OCI-LY3 (cell line): ENCODE data around the gene GGA3.

ENCODE experiments used
- H2AFZ ChIP-seq: fragments of 200-600, 300-600 bp; shearing (Covaris generic); 2 replicates; pipeline ENCODE4 v1.6.0; 2014; ENCODE audit warnings: antibody characterized with exemption, low read depth, low read length
- H3K27ac ChIP-seq: fragments of 200-600, 300-600 bp; sonication (generic); 2 replicates; pipeline ENCODE4 v1.5.1; 2014; ENCODE audit warnings: mild to moderate bottlenecking, low read length, moderate library complexity, mixed read lengths
- H3K27me3 ChIP-seq: fragments of 200-600, 300-600 bp; sonication (generic); 2 replicates; pipeline ENCODE4 v1.6.1; 2014; ENCODE audit warnings: low read depth, low read length, mixed read lengths
- H3K36me3 ChIP-seq: fragments of 200-600, 300-600 bp; sonication (generic); replicated peaks from 2 replicates; pipeline ENCODE3; 2014; ENCODE audit warnings: low read depth, low read length, mixed read lengths
- H3K4me1 ChIP-seq: fragments of 300-600, 200-600 bp; sonication (generic); 2 replicates; pipeline ENCODE4 v1.6.1; 2014; ENCODE audit warnings: low read length, mixed read lengths
- H3K4me2 ChIP-seq: fragments of 200-600, 300-600 bp; sonication (generic); 2 replicates; pipeline ENCODE4 v1.6.1; 2014; ENCODE audit warnings: low read length, mixed read lengths
- H3K4me3 ChIP-seq: fragments of 300-600, 200-600 bp; sonication (generic); 2 replicates; pipeline ENCODE4 v1.5.1; 2014; ENCODE audit warnings: antibody characterized with exemption, mild to moderate bottlenecking, low read length, moderate library complexity
- H3K79me2 ChIP-seq: fragments of 300-600, 200-600 bp; shearing (Covaris generic); 2 replicates; pipeline ENCODE4 v1.6.1; 2014; ENCODE audit warnings: mild to moderate bottlenecking, low read length, mixed read lengths
- H3K9ac ChIP-seq: fragments of 300-600, 200-600 bp; shearing (Covaris generic); 2 replicates; pipeline ENCODE4 v1.6.0; 2014; ENCODE audit warnings: mild to moderate bottlenecking, low read length, moderate library complexity
- H3K9me3 ChIP-seq: fragments of 200-600, 300-600 bp; shearing (Covaris generic); 2 replicates; pipeline ENCODE4 v1.6.1; 2014; ENCODE audit warnings: low read length, mixed read lengths; ENCODE audit not compliant: insufficient read depth
- H4K20me1 ChIP-seq: fragments of 200-600, 300-600 bp; sonication (generic); 2 replicates; pipeline ENCODE4 v1.6.1; 2016; ENCODE audit warnings: low read length, mixed read lengths; ENCODE audit not compliant: insufficient read depth
- EZH2phosphoT487 ChIP-seq: fragments of 200-600 bp; shearing (Covaris generic); IDR thresholded peaks from 2 replicates; pipeline ENCODE4 v1.6.1; 2018; ENCODE audit warnings: antibody characterized with exemption, mixed run types, low read depth
- TF ChIP-seq, protein P1 (sequence below): fragments of 200-600, 300-600 bp; sonication (generic); IDR thresholded peaks from 2 replicates; pipeline ENCODE4 v1.5.1; 2014; ENCODE audit warnings: antibody characterized with exemption, low read length, low read depth

The GGA3 gene

DNA sequence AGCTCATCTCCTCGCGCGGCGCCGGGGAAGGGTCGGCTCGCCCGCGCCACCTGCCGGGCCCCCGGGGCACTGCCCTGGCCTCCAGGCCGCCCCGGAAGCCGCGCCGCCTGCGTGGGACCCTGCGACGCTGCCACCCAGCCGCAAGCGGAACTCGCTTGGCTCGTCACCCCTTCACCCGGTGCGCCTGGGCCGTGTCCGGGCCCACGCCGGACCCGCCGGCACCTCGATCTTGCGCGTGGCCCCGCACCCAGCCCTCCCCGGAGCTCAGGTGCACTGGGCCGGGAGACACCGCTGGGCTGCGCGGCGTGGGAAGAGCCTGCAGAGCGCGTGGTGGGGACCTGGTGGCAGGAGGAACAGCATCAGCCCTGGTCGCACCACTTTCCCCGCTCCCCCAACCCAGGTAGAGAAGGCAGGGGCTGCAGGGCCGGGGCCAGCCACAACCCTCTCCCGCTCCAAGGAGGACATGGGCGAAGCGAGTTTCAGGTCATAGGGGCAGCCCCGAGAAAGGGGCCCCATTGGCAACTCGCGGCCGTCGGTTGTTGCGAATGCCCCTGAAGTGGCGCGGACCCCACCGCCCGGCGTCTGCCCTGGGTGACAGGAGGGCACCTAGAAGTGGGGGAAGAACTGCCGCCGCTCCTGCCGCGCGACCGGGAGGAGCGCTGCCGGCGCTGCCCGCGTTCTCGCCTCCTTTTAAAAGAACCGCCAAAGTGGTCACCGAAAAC lies 10.0 kb upstream of the GGA3 start:
- TF ChIP-seq, protein P1, sequence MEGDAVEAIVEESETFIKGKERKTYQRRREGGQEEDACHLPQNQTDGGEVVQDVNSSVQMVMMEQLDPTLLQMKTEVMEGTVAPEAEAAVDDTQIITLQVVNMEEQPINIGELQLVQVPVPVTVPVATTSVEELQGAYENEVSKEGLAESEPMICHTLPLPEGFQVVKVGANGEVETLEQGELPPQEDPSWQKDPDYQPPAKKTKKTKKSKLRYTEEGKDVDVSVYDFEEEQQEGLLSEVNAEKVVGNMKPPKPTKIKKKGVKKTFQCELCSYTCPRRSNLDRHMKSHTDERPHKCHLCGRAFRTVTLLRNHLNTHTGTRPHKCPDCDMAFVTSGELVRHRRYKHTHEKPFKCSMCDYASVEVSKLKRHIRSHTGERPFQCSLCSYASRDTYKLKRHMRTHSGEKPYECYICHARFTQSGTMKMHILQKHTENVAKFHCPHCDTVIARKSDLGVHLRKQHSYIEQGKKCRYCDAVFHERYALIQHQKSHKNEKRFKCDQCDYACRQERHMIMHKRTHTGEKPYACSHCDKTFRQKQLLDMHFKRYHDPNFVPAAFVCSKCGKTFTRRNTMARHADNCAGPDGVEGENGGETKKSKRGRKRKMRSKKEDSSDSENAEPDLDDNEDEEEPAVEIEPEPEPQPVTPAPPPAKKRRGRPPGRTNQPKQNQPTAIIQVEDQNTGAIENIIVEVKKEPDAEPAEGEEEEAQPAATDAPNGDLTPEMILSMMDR = peak; percentile 42
- TF ChIP-seq EZH2phosphoT487 = no peak
- Histone ChIP-seq H4K20me1 (no peaks in the 10 kb centered on the region), H3K9me3 (no peaks in the 10 kb centered on the region), H3K9ac (peak overlapping the region; percentile 79), H3K4me3 (peak overlapping the region; percentile 80), H3K79me2 (peaks cover 21% of the 10 kb centered on the region), H3K27ac (peak overlapping the region; percentile 66), H3K4me1 (peaks cover 25% of the 10 kb centered on the region), H3K36me3 (peaks cover 34% of the 10 kb centered on the region), H2AFZ (peak overlapping the region; percentile 22; the same call in 1 of the 2 replicates), H3K27me3 (no peaks in the 10 kb centered on the region), H3K4me2 (peak overlapping the region; percentile 96)

DNA sequence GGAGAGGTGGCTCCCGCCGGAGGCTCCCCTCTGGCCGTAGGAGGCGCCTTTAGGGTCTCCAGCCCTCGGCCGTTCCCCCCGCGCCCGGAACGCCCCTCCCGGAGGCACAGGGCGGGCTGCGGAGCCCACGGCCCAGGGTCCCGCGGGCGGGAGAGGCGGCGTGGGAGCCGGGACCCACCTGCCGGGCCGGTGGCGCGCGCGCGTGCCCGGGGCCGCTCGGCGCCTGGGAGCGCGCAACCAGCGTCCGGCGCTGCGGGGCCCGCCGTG lies 9.5 kb upstream of the GGA3 start, which contains the start of gene MIF4GD:
MIF4GD (minus strand) TSS at position 266 of the 267 bp plus-strand sequence. CDS start 1,036 bp downstream, outside the sequence.
- Histone ChIP-seq H4K20me1 (no peaks in the 10 kb centered on the region), H3K4me1 (peaks cover 25% of the 10 kb centered on the region), H2AFZ (peak within 1 kb of the TSS; percentile 35; the same call in 1 of the 2 replicates), H3K9ac (peak within 1 kb of the TSS; percentile 81), H3K79me2 (peaks cover 21% of the 10 kb centered on the region), H3K36me3 (peaks cover 39% of the 10 kb centered on the region), H3K27me3 (no peaks in the 10 kb centered on the region), H3K4me2 (peak within 1 kb of the TSS; percentile 96), H3K9me3 (no peaks in the 10 kb centered on the region), H3K4me3 (peak within 1 kb of the TSS; percentile 86), H3K27ac (peak within 1 kb of the TSS; percentile 66)
- TF ChIP-seq, protein P1 = no peak
- TF ChIP-seq EZH2phosphoT487 = no peak

DNA sequence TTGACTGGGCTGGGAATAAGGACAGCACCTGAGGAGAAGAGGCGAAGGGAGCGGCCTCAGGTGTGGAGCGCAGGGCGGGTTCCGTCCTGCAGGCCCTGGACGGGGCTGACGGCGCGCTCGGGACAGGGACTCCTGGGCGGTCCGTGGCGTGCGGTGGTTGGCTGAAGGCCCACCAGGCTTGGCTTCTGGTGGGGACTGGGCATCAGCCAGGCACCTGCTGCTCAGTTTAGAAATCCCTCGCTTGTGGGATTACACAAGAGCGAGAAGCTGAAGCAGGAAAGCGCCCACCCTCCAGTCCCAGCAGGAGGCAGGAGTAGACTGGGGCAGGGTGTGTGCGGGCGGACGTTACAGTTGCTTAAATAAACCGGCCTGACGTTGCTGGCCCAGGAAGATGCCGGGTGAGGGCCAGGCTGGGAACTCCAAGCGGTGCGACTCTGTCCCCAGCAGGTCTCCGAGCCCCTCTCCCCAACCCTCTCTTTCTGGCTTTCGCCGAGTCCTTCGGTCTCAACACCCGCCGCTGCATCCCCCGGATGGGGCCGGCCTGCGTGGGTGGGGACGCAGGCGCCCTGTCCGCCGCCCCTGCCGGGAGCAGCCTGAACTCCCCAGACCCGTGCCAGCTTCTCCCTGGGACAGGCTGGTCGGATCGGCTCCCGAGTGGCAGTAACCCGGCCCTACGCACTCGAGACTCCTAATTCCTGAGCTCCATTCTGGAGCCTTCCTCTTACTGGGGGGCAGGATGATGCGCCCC lies 9.0 kb upstream of the GGA3 start:
- Histone ChIP-seq H3K27ac (peak overlapping the region; percentile 54), H3K4me3 (peak overlapping the region; percentile 86), H4K20me1 (no peaks in the 10 kb centered on the region), H3K4me2 (peak overlapping the region; percentile 95), H3K36me3 (peaks cover 43% of the 10 kb centered on the region), H3K79me2 (peaks cover 21% of the 10 kb centered on the region), H3K4me1 (peaks cover 25% of the 10 kb centered on the region), H3K27me3 (no peaks in the 10 kb centered on the region), H3K9ac (peak overlapping the region; percentile 81), H3K9me3 (no peaks in the 10 kb centered on the region), H2AFZ (peak overlapping the region; percentile 35; the same call in 1 of the 2 replicates)
- no peak for TF ChIP-seq EZH2phosphoT487
- TF ChIP-seq, protein P1 = peak; percentile 34; the same call in 1 of the 2 replicates

DNA sequence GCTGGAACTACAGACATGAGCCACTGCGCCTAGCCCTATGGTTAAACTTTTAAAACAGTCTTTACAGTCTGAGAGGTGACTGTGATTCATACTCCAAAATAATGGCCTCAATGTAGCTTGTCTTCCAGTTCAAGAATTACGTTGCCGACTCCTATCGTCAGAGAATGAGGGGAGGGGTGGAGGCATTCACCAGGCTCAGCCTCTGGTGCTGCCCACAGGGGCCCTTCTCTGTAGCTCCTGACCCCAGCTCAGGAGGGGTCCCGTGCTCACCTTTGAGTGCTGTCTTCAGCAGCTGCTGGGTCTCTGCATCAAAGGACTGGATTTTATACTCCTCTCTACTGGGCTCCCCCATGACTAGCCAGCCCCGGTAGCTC lies 8.4 kb upstream of the GGA3 start:
- H3K27me3 ChIP-seq = no peaks in the 10 kb centered on the region
- no peaks in the 10 kb centered on the region for H4K20me1 ChIP-seq
- 0 out of 2 replicates have a peak overlapping the region, but pooled peaks have one; percentile 54 for H3K27ac ChIP-seq
- H3K4me2 ChIP-seq = peak overlapping the region; percentile 95
- peak overlapping the region; percentile 81 for H3K9ac ChIP-seq
- H3K9me3 ChIP-seq = no peaks in the 10 kb centered on the region
- H2AFZ ChIP-seq = 0 out of 2 replicates have a peak overlapping the region, but pooled peaks have one; percentile 35
- H3K79me2 ChIP-seq = peaks cover 21% of the 10 kb centered on the region
- H3K4me1 ChIP-seq = peaks cover 25% of the 10 kb centered on the region
- peak overlapping the region; percentile 86 for H3K4me3 ChIP-seq
- H3K36me3 ChIP-seq = peaks cover 40% of the 10 kb centered on the region
- TF ChIP-seq, protein P1 = no peak
- no peak for TF ChIP-seq EZH2phosphoT487
